ENCODE results near the gene ERFL. TPM values are rescaled to one million over a fixed set of nuclear protein-coding genes. Genes with fewer than 3 reads are reported as not detected.

The ERFL gene
- total RNA-seq, 2 donors from 2014 or later, result 0.67 TPM

DNA sequence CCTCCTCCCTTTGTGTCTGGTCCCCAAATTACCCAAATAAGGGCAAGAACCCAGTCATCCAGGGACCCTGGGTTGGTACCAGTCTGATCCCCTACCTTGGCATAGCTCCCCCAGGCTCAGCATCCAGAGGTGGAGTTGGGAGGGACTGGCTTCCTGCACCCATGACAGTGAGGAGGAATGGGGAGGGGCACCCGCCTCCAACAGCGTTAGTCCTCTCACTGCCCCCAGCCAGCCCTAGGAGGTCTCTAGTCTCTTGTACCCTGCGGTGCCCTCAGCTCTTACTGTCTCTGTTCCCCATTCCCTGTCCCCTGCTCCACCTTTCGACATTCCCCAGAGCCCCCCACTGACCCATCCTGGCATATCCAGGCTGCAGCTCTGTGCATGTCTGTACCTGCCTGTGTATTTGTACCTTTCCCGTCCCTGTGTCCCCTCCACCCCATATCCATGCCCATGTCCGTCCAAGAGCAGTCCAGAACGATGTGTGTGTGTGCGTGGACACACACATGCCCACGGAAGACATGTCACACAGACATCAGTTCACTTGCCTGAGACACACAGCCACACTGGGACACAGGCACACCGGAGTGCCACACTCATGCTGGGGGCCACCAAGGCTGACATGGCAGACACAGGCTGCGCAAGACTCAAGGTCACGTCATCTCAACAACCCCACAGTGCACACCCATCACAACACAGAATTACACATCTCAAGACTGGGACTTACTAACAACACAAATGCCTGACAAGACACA, 17.8 kb downstream of the ERFL start:
- ATAC-seq (peak in 1 of 2 donors; percentile 5), DNase-seq (ENCODE audit: low spot score) (no peak)
- no peaks in the 10 kb centered on the region for H3K9me3 Mint-ChIP-seq
- peaks cover 6% of the 10 kb centered on the region for H3K36me3 Mint-ChIP-seq
- H3K27me3 Mint-ChIP-seq, result peaks cover 12% of the 10 kb centered on the region in 2 donors
- peak overlapping the region; percentile 2 to 6 for H3K27ac Mint-ChIP-seq
- H3K4me3 Mint-ChIP-seq, result no peak overlapping the region
- H3K4me1 Mint-ChIP-seq (ENCODE audit: low read depth in 2 of 2), result peaks cover 30 to 42% of the 10 kb centered on the region in 2 donors

DNA sequence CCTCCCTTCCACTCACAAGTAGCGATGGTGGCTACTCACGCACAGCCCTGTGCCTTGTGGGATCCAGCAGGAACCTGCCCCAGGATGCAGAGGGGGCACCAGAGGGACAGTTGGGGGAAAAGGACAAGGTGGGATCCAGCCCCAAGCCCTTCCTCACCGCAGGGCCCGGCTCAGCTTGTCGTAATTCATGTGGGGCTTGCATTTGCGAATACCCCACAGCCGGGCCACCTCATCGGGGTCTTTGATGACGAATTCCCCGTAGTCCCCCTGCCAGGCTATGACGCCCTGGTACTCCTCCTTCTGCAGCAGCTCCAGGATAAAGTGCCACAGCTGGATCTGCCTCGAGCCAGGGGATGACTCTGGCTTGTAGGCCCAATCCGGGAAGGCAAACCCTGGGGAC, 18.5 kb downstream of the ERFL start:
- Mint-ChIP-seq H3K27ac (no peak overlapping the region), H3K9me3 (no peaks in the 10 kb centered on the region), H3K27me3 (peaks cover 12% of the 10 kb centered on the region in 2 donors), H3K4me3 (no peak overlapping the region), H3K36me3 (peaks cover 6% of the 10 kb centered on the region), H3K4me1 (ENCODE audit: low read depth in 2 of 2) (peaks cover 30 to 43% of the 10 kb centered on the region in 2 donors)
- DNase-seq (ENCODE audit: low spot score) (no peak), ATAC-seq (no peak)

DNA sequence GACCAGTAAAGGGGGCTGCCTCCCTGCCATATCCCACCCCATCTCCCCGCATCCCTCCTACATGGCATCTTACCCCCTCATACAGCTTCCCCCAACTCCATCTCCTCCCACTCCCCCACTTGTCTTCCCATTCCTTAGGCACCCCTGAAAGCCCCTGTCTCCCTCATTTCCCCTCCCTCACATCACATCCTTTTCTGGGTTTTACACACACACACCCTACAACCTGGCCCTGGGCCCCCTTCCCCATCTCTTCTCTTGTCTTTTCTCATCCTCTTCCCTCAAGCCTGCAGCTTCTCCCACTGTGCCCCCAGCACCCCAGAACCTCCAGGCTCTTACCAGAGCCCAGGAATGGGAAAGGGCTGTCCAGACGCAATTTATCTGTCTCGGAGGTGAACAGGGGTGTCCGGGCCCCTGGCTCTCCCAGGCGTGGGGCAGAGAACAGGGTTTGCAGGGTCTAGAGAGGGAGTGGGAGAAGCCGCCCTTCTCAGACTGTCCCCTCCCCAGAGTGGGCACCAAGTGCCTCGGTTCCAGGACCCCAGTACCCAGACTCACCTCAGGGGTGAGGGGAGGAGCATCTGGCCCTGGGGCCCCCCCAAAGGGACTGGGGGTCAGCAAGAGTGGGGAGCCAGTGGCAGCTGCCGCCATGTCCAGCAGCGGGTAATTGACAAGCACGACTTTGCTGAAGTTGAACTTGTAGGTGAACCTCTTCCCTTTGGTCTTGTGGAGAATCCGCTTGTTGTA, 19.4 kb downstream of the ERFL start:
- ATAC-seq (no peak), DNase-seq (ENCODE audit: low spot score) (no peak)
- H3K36me3 Mint-ChIP-seq, result peaks cover 6% of the 10 kb centered on the region
- peaks cover 7 to 12% of the 10 kb centered on the region in 2 donors for H3K27me3 Mint-ChIP-seq
- no peaks in the 10 kb centered on the region for H3K9me3 Mint-ChIP-seq
- H3K4me1 Mint-ChIP-seq (ENCODE audit: low read depth in 2 of 2), result peaks cover 24 to 43% of the 10 kb centered on the region in 2 donors
- H3K27ac Mint-ChIP-seq, result no peak overlapping the region
- H3K4me3 Mint-ChIP-seq, result no peak overlapping the region

DNA sequence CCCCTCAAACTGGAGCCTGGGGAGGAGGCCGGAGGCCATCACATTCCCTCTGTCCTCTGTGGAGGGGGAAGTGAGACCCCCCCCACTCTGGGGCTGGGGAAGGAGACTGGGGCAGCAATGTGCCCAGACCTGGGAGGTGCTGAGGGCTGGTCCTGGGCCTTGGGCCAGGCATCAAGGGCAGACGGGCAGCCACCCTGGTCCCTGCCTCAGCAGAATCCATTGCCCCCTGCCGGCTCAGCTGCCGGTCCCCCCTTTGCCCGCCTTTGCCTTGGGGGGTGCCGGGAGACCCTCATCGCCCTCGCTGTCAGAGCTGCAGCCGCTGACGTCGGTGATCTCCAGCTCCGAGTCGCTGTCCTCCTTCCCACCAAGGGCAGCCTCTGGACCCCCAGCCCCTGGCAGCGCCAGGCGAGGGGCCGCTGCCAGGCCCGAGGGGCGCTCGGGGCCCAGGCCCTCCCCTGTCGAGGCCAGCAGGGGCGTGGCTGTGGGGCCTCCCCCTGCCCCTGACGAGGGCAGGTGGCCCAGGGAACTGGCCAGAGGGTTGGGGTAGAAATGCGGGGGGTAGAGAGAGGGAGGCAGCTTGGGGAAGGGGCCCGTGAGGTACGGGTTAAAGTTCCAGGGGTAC, 20.1 kb downstream of the ERFL start:
- Mint-ChIP-seq H3K4me3 (no peak overlapping the region), H3K27ac (no peak overlapping the region), H3K27me3 (peaks cover 7 to 12% of the 10 kb centered on the region in 2 donors), H3K36me3 (peaks cover 6% of the 10 kb centered on the region), H3K9me3 (no peaks in the 10 kb centered on the region), H3K4me1 (ENCODE audit: low read depth in 2 of 2) (peaks cover 23 to 47% of the 10 kb centered on the region in 2 donors)
- no peak for DNase-seq (ENCODE audit: low spot score)
- ATAC-seq, result no peak

DNA sequence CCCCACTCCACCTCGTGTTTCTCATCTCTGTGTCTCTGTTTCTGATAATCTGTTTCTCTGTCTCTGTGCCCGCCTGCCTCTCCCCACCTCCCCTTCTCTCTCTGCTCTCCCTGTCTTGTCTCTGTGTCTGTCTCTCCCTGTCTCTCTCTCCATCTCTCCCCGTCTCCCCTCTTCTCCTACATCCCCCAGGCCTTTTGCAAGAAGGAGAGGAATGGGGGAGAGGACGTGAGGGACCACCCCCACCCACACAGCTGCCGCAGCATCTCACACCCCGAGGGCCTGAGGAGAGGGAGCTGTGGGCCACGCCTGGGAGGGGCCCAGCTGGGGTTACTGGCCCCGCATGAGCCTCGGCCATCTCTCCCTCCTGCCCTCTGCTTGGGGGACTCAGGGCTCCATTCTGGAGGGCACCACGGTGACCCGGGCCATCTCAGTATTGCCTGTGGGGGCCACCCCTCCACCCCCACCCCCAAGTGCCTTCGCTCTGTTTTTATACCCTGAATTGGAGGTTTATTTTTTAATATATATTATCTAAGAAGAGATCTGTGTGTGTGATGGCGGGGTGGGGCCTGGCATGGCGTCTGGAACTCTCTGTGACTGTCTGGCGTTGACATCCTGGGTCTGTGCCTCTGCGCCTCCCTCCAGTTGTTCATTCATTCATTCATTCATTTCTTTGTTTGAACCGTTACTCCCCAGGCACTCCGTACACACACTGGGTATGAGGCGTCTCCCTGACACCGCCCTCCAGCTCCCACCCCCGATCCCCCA, 21.2 kb downstream of the ERFL start:
- Mint-ChIP-seq H3K36me3 (peaks cover 6% of the 10 kb centered on the region), H3K27ac (peak overlapping the region in 1 of 2 donors; percentile 59)

DNA sequence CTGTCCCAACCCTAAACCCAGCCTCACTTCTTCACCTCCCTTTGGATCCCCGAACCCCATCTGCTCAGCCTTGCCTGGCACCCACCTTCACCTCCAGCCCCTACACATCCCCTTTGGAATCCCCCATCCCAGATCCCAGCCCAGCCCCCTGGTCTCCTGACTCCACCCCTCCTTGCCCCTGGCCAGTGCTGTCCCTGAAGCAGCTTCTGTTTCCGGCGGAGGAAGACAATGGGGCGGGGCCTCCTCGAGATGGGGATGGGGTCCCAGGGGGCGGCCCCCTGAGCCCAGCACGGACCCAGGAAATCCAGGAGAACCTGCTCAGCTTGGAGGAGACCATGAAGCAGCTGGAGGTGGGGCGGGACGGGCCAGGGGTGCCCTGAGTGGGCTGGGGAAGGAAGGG, 22.0 kb downstream of the ERFL start:
- Mint-ChIP-seq H3K4me1 (ENCODE audit: low read depth in 2 of 2) (peaks cover 16 to 38% of the 10 kb centered on the region in 2 donors), H3K27me3 (no peaks in the 10 kb centered on the region), H3K9me3 (no peaks in the 10 kb centered on the region), H3K27ac (peak overlapping the region in 1 of 2 donors; percentile 1), H3K36me3 (peaks cover 6% of the 10 kb centered on the region), H3K4me3 (no peak overlapping the region)
- no peak for DNase-seq (ENCODE audit: low spot score)
- ATAC-seq, result no peak

More for the DNA sequence above, 21.2 kb downstream of the ERFL start:
- Mint-ChIP-seq H3K4me3 (no peak overlapping the region), H3K27me3 (peaks cover 4 to 7% of the 10 kb centered on the region in 2 donors), H3K9me3 (no peaks in the 10 kb centered on the region), H3K4me1 (ENCODE audit: low read depth in 2 of 2) (peaks cover 23 to 43% of the 10 kb centered on the region in 2 donors)
- ATAC-seq (no peak), DNase-seq (ENCODE audit: low spot score) (no peak)

DNA sequence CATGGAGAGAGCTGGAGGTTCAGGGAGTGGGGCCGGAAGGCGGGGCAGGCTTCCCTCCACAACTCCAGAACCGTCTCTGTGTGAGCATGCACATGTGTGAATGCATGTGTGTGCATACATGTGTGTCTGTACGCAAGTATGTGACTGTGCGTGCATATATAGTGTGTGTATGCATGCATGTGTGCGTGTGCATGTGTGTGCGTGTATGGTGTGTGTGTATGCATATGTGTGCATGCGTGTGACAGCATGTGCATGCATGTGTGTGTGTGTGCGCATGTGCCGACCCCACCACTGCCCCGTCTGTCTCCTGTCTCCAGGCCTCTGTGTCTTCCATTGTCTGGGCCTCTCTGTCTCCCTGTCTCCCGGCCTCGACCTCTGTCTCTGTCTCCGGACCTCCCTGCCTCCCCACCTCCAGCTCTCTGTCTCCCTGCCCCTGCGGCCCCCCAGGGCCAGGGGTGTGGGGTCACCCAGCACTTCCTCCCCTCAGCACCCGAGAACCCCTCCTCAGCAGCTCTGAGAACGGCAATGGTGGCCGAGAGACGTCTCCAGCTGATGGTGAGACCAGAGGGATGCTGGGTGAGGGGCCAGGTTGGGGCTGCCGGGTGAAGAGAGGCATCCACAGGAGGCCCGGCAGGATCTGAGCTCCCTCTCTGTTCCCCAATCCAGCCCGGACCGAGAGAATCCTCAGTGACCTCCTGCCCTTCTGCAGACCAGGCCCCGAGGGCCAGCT, 22.8 kb downstream of the ERFL start:
- peak overlapping the region in 1 of 2 donors; percentile 1 for H3K27ac Mint-ChIP-seq
- no peaks in the 10 kb centered on the region for H3K27me3 Mint-ChIP-seq
- ATAC-seq (no peak), DNase-seq (ENCODE audit: low spot score) (no peak)
- no peak overlapping the region for H3K4me3 Mint-ChIP-seq
- peaks cover 6% of the 10 kb centered on the region for H3K36me3 Mint-ChIP-seq
- no peaks in the 10 kb centered on the region for H3K9me3 Mint-ChIP-seq
- H3K4me1 Mint-ChIP-seq (ENCODE audit: low read depth in 2 of 2), result peaks cover 7 to 30% of the 10 kb centered on the region in 2 donors

DNA sequence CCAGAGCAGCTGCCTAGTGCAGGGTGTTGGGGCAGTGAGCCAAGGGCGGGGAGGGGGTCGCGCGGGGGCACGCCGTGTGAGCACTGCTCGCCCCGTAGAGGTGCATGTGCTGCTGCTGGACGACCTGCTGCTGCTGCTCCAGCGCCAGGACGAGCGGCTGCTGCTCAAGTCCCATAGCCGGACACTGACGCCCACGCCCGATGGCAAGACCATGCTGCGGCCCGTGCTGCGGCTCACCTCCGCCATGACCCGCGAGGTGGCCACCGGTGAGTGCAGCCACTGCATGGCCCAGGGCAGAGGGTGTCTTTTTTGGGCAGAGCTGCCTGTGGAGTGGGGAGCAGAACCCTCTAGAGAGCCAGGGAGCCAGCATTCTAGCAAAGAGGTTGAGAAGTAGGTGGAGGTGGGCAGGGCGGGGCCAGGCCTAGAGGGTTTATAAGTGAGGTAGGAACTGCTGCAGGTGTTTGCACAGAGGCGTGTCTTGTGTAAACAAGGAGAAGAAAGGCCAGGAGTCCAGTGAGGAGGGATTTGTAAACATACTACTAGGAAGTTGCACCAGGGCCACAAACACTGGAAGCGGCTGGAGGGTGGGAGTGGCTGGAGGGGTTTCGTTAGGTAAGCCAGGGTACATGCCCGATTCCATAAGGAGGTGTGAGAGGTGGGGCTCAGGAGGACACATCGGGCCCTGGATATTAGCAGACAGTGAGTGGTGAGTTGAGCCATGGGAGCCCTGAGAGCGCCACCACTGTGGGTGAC, 24.0 kb downstream of the ERFL start:
- Mint-ChIP-seq H3K27ac (no peak overlapping the region), H3K36me3 (peaks cover 8% of the 10 kb centered on the region), H3K27me3 (no peaks in the 10 kb centered on the region), H3K9me3 (no peaks in the 10 kb centered on the region), H3K4me1 (ENCODE audit: low read depth in 2 of 2) (peaks cover 6 to 27% of the 10 kb centered on the region in 2 donors), H3K4me3 (no peak overlapping the region)
- ATAC-seq (no peak), DNase-seq (ENCODE audit: low spot score) (no peak)

DNA sequence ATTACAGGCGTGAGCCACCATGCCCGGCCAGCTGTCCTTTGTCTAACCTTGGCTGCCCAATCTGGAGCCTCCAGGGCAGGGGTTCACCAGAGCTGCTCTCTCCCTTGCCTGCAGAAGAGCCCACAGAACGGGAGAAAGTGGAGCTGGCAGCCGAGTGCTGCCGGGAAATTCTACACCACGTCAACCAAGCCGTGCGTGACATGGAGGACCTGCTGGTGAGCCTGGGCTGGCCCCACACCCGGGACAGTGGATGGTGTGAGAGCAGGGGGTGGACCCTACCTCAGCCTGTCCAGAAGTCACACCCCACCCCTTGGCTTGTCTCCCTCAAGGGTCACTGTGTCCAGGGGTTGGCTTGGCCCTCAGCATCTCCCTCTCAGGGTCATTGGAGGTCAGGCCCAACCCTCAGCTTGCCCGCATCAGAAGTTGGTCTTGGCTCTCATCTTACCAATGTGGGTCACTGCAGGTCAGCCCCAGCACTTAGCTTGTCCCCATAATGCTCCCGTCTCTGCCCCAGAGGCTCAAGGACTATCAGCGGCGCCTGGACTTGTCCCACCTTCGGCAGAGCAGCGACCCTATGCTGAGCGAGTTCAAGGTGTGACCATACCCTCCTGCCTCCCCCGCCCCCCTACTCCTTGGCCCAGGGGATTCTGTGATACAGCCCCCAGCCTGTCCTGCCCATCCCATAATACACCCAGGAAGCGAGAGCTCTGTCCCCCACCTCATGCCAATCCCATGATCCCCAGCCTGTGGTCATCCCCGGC, 24.9 kb downstream of the ERFL start:
- H3K9me3 Mint-ChIP-seq, result no peaks in the 10 kb centered on the region
- H3K36me3 Mint-ChIP-seq, result peaks cover 17% of the 10 kb centered on the region
- no peaks in the 10 kb centered on the region for H3K27me3 Mint-ChIP-seq
- H3K4me1 Mint-ChIP-seq (ENCODE audit: low read depth in 2 of 2), result peaks cover 13 to 27% of the 10 kb centered on the region in 2 donors
- no peak for ATAC-seq
- no peak overlapping the region for H3K27ac Mint-ChIP-seq
- no peak for DNase-seq (ENCODE audit: low spot score)
- no peak overlapping the region for H3K4me3 Mint-ChIP-seq

DNA sequence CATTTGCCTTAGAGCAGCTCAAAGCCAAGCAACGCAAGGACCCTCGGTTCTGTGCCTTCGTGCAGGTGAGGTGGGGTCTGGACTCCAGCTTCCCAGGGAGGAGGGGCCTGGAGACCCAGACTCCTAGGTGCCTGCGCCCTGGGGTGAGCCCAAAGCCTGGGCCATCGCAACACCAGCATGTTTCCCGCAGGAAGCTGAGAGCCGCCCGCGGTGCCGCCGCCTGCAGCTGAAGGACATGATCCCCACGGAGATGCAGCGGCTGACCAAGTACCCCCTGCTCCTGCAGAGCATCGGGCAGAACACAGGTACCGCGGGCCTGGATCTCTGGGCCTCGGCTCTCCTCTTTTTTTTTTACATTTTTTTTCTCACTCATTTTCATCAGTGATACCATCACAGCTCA, 25.7 kb downstream of the ERFL start:
- H3K36me3 Mint-ChIP-seq, result peaks cover 17% of the 10 kb centered on the region
- H3K9me3 Mint-ChIP-seq, result no peaks in the 10 kb centered on the region
- ATAC-seq (no peak), DNase-seq (ENCODE audit: low spot score) (no peak)
- peaks cover 21 to 30% of the 10 kb centered on the region in 2 donors for H3K4me1 Mint-ChIP-seq (ENCODE audit: low read depth in 2 of 2)
- no peaks in the 10 kb centered on the region for H3K27me3 Mint-ChIP-seq
- no peak overlapping the region for H3K27ac Mint-ChIP-seq
- H3K4me3 Mint-ChIP-seq, result no peak overlapping the region

DNA sequence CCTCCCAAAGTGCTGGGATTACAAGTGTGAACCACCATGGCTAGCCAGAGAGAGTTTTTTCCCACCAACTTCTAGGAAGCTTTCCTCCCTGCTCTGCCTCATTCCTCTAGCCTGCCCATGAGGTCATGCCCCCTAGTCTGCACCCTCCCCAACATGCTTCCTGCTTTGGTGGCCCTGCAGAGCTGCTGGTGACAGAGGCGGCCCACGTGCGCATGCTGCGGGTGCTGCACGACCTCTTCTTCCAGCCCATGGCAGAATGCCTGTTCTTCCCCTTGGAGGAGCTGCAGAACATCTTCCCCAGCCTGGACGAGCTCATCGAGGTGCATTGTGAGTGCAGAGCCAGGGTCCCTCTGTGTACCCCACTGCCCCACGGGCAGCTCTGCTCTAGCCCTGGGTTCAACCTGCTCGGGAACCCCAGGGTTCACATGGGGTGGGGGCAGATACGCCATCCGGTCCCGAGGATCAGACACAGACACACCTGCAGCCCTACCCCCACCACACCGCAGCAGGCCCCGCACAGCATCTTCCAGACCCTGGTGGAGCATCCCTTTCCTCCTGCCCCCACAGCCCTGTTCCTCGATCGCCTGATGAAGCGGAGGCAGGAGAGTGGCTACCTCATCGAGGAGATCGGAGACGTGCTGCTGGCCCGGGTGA, 26.4 kb downstream of the ERFL start:
- H3K27ac Mint-ChIP-seq, result no peak overlapping the region
- no peak overlapping the region for H3K4me3 Mint-ChIP-seq
- no peak for DNase-seq (ENCODE audit: low spot score)
- H3K27me3 Mint-ChIP-seq, result no peaks in the 10 kb centered on the region
- H3K9me3 Mint-ChIP-seq, result no peaks in the 10 kb centered on the region
- peaks cover 15% of the 10 kb centered on the region for H3K36me3 Mint-ChIP-seq
- peaks cover 22 to 28% of the 10 kb centered on the region in 2 donors for H3K4me1 Mint-ChIP-seq (ENCODE audit: low read depth in 2 of 2)
- no peak for ATAC-seq
